Eye (tissue), 1 donor: Measurements from ENCODE around the gene PLA2G4F.

Experiments
- DNase-seq: peaks from one replicate; pipeline ENCODE4 v3.0.0-alpha.2; 2015

PLA2G4F gene

GRCh38 chr15:42130246-42130986, 26.0 kb downstream of the PLA2G4F start:
- no peak for DNase-seq

DNA sequence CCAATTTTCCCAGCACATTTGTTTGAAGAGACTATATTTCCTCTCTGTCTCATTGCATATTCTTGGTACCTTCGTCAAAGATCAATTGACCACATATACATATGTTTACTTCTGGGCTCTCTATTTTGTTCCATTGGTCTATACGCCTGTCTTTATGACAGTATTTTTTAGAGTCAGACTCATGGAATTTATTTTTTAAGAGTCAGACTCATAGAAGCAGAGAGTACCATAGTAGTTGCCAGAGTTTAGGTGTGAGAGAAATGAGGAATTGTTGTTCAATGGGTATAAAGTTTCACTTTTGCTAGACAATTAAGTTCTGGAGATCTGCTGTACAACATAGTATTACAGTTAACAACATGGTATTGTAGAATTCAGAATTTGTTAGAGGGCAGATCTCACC, 27.1 kb downstream of the PLA2G4F start:
- DNase-seq = no peak

DNA sequence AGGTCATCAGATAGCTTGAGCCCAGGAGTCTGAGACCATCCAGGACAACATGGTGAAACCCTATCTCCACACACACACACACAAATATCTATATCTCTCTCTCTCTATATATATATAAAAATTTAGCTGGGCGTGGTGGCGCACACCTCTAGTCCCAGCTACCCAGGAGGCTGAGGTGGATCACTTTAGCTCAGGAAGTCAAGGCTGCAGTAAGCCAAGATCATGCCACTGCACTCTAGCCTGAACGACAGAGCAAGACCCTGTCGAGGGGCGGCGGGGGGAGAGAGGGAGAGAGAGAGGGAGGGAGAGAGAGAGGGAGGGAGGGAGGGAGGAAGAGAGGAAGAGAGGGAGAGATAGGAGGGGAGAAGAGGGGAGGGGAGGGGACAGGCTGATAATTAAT, 28.0 kb downstream of the PLA2G4F start:
- no peak for DNase-seq

DNA sequence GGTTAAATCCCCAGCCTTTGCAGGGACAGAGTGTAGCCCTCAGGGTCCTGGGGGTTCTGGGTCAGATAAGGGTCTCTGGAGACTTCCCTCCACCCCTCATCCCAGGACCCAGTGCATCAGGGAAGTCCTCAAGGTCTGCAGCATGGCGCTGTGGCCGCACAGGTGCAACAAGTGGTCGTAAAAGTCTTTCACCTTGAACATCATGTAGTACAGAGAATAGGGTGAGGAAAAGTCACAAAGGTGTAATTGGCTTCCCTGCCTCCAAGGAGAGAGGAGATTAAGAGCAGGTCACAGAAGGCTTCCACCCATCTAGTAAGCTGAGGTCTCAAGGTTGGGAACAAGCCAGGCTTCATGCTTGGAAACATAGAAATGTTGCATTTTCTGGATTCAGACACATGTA, 32.9 kb downstream of the PLA2G4F start:
- no peak for DNase-seq

- no peak for DNase-seq
These were observed 34.8 kb downstream of the PLA2G4F start for GRCh38 chr15:42121682-42122081.

GRCh38 chr15:42121021-42121420, 35.4 kb downstream of the PLA2G4F start:
- no peak for DNase-seq

DNA sequence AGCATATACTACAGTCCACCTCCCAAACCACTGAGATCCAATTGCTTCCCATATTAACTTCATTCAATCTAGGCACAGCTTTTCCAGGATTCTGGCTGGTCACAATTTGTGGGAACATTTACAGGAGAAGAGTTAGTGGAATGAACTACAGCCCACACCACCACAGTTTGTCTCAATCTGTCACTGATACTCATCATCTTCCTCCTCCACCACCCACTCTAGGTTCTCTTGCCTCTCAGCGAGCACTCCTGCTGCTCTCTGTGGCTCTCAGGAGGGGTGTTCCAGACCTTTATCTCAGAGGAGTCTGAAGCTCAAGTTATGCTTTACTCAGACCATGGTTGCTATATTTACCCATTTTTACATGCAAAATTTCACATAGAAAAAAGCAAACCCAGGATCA, 36.2 kb downstream of the PLA2G4F start:
- DNase-seq = no peak

DNA sequence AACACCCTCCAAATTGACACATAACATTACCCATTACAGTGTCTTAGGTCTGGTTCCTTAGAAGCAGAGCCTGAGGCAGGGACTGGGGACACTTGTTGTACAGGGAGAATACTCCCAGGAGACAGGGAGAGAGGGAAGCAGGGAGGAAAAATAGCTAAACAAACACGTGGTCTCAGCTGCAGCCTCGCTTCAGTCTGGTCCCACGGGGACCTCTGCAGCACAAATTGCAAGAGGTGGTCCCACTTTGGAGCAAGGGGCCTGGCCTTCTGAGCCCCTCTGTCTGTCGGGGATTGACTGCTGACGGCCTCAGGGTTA, 37.0 kb downstream of the PLA2G4F start:
- no peak for DNase-seq

DNA sequence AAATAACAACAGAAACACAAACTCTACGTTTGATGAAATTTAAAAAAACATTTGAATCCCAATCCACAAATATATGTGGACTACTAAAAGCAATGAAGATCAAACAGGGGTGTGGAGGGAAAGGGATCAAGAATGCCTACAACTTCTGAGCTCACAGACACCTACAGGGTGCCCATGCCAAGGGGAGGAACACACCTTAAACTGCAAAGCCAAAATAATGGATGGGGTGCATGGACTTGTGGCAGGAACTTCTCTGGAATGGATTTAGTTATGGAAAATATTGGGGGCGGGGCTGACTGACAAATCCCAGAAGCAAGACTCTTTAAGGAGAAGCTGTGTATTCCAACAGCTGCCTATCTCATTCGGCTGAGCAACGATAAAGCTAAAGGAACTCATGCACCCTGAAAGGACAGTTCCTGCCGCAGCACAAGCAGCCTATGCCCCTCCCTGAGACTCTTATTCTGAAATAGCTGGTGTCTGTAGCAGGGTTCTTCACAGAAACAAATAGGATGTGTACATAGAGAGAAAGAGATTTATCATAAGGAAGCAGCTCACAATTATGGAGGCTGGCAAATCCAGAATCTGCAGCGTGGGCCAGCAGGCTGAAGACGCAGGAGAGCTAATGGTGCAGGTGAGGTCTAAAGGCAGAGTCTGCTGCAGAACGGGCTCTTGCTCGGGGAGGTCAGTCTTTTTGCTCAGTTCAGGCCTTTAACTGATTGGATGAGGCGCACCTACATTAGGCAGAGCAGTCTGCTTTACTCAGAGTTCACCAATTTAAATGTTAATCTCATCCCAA, 37.6 kb downstream of the PLA2G4F start:
- peak; percentile 34 for DNase-seq

- DNase-seq = no peak
These were observed 44.5 kb downstream of the PLA2G4F start for GRCh38 chr15:42111924-42112323.

DNA sequence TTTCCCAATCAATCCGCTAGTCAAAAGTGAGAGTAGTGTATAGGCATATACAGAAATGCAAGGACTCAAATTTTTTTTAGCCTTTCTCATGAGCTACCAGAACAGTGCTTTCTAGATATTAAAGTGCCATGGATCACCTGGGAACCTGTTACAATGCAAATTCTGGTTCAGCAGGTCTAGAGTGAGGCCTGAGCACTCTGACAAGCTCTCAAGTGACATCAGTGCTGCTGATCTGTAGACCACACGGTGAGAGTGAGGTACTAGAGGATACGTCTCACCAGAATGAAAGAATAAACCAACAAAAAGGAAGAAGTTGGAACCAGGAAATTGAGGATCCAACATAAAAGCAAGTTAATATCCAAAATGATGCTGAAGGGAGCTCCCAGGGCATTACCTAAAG, 46.1 kb downstream of the PLA2G4F start:
- DNase-seq = no peak

GRCh38 chr15:42108806-42109205, 47.6 kb downstream of the PLA2G4F start:
- DNase-seq = no peak

GRCh38 chr15:42108189-42108588, 48.2 kb downstream of the PLA2G4F start:
- DNase-seq = no peak

- no peak for DNase-seq
These were observed 49.0 kb downstream of the PLA2G4F start for GRCh38 chr15:42107473-42107872.

DNA sequence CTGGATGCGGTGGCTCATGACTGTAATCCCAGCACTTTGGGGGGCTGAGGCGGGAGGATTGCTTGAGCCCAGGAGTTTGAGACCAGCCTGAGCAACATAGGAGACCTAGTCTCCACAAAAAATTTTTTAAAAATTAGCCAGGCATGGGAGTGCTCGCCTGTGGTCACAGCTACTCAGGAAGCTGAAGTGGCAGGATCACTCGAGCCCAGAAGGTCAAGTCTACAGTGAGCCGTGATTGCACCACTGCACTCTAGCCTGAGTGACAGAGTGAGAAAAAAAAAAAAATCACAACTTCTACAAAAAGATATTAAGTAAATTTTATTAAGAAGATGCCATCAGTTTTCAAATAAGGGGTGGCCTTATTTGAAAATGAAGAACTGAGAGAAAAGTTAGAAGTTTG, 50.1 kb downstream of the PLA2G4F start:
- no peak for DNase-seq

GRCh38 chr15:42104095-42104891, 52.1 kb downstream of the PLA2G4F start:
- DNase-seq = no peak

DNA sequence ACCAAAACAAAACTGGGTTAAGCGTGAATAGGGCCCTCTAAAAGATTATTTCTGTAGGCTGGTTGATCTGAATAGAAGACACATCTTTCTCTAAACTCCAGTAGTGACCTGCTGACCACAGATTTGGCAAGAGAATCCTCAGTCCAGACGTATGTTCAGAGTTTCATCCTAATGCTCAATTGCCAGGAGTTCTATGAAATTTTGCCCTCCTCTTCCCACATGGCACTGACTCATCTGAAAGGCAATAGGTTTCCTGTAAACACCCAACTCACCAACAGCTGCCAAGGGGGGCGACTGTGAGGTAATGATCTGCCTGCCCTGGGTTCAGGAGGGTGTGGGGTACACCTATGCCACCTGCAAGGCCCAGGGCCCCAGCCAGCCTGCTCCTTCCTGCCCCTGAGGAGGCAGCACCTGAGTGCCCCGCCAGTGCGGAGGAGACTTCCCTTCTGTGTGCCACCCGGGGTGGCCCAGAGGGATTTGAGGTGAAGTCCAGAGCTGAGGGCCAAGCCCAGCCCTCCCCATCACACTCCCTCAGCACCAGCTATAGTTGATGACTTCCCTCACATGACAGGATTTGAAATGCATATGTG, 53.7 kb downstream of the PLA2G4F start:
- no peak for DNase-seq

GRCh38 chr15:42101861-42102260, 54.6 kb downstream of the PLA2G4F start:
- DNase-seq = no peak

GRCh38 chr15:42100021-42100800, 56.2 kb downstream of the PLA2G4F start:
- no peak for DNase-seq

GRCh38 chr15:42097018-42097417, 59.4 kb downstream of the PLA2G4F start:
- no peak for DNase-seq

GRCh38 chr15:42094512-42094963, 61.9 kb downstream of the PLA2G4F start, which contains the start of gene PLA2G4D:
PLA2G4D (minus strand) TSS chr15:42094562; CDS start chr15:42094459, 103 bp downstream.
- no peak for DNase-seq

GRCh38 chr15:42093966-42094365, 62.5 kb downstream of the PLA2G4F start:
- no peak for DNase-seq
